Measurements from ENCODE around the gene BCR.

DNA sequence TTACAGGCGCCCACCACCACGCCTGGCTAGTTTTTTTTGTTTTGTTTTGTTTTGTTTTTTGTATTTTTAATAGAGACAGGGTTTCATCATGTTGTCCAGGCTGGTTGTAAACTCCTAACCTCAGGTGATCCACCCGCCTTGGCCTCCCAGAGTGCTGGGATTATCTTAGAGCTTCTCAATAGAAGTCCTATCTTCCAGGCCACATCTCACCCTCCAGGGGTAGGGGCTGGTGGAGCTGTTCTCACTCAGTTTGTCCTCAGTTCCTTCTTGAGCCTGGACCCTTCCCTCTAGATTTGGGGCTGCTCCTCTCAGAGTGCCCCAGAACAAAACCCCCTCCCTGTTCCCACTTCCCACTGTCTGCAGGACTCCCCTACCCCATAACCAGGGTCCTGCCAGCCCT is 31.3 kb downstream of the BCR start:
- TF ChIP-seq, protein P1, sequence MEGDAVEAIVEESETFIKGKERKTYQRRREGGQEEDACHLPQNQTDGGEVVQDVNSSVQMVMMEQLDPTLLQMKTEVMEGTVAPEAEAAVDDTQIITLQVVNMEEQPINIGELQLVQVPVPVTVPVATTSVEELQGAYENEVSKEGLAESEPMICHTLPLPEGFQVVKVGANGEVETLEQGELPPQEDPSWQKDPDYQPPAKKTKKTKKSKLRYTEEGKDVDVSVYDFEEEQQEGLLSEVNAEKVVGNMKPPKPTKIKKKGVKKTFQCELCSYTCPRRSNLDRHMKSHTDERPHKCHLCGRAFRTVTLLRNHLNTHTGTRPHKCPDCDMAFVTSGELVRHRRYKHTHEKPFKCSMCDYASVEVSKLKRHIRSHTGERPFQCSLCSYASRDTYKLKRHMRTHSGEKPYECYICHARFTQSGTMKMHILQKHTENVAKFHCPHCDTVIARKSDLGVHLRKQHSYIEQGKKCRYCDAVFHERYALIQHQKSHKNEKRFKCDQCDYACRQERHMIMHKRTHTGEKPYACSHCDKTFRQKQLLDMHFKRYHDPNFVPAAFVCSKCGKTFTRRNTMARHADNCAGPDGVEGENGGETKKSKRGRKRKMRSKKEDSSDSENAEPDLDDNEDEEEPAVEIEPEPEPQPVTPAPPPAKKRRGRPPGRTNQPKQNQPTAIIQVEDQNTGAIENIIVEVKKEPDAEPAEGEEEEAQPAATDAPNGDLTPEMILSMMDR (optimal IDR thresholded peaks at IDR 0.05 in 1 of 3, IDR thresholded peaks at IDR 0.05 in 1 of 3, conservative IDR thresholded peaks at IDR 0.05 in 1 of 3; ENCODE audit: extremely low read depth in 1 of 3, insufficient read depth in 2 of 3, low read length in 3 of 3) = no peak
- no peak for TF ChIP-seq EZH2 (IDR thresholded peaks at IDR 0.05; ENCODE audit: low read length)
